K562 (cell line): ENCODE measurements around the gene USH1G. TPM values are rescaled to one million over a fixed set of nuclear protein-coding genes. Genes with fewer than 3 reads are reported as not detected.

Experiments
- ATAC-seq: fragments of 200-7000 bp; cut with Tn5 transposase; 3 replicates; pipeline ENCODE4 v1.9.1; 2020; ENCODE audit warnings: moderate library complexity
- BruUV-seq: library from RNA; stranded (reverse); fragments of 400-500 nt; replicated peaks from 2 replicates; lab custom pipeline; 2021; lab: Mats Ljungman, UMichigan
- CTCF ChIA-PET: fragments of 300-600 bp; formaldehyde crosslinking; extraction: SDS; loops from one replicate; lab custom pipeline; 2021; ENCODE audit warnings: low intra/inter-chr PET ratio; lab: Yijun Ruan, JAX
- POLR2A ChIA-PET: fragments of 300-600, 350-650 bp; sonication (Branson Sonifier 250); formaldehyde crosslinking; extraction: SDS; loops from one replicate; lab custom pipeline; 2021; ENCODE audit warnings: antibody characterized with exemption, inconsistent platforms; lab: Yijun Ruan, JAX
- DNase-seq, 4 experiments: peaks; one replicate each; pipeline versions ENCODE4 v3.0.0 to v3.0.0-alpha.2; 2011 to 2018; ENCODE audit warnings: low spot score in 3 of 4, mixed read lengths in 3 of 4; ENCODE audit errors: extremely low read depth in 1 of 4
- FAIRE-seq: peaks from 2 replicates; lab custom pipeline; 2011; peaks lifted over from hg19 to GRCh38; lab: Jason Lieb, UNC
- H2AFZ ChIP-seq: 2 replicates; pipeline ENCODE4 v1.6.0; 2011; ENCODE audit warnings: low read depth, low read length, control low read depth, inconsistent platforms
- H3K27ac ChIP-seq: fragments of 200-600 bp; 3 replicates; pipeline ENCODE4 v1.8.0; 2011; ENCODE audit warnings: low read depth, mild to moderate bottlenecking, control low read depth, inconsistent platforms, low read length, moderate library complexity, mixed read lengths; ENCODE audit errors: extremely low read depth
- H3K27me3 ChIP-seq, 2 experiments: fragments of 300-600 bp in 1 of 2; 2 replicates in 1 of 2; 3 replicates in 1 of 2; pipeline versions ENCODE4 v1.6.0 to v1.8.0; 2011; ENCODE audit warnings: inconsistent platforms in 2 of 2, low read length in 2 of 2, mild to moderate bottlenecking in 1 of 2, mixed read lengths in 1 of 2, moderate library complexity in 1 of 2; ENCODE audit not compliant: control insufficient read depth in 2 of 2, insufficient read depth in 2 of 2
- H3K36me3 ChIP-seq: fragments of 300-600 bp; 3 replicates; pipeline ENCODE4 v1.8.0; 2011; ENCODE audit warnings: mild to moderate bottlenecking, low read length, inconsistent platforms; ENCODE audit not compliant: control insufficient read depth, insufficient read depth
- H3K4me1 ChIP-seq, 2 experiments: fragments of 200-600 bp in 1 of 2; replicated peaks in 1 of 2; 2 replicates in 1 of 2; 3 replicates in 1 of 2; pipeline versions ENCODE4 v1.5.1 to v1.8.0; 2011; ENCODE audit warnings: inconsistent platforms in 2 of 2, low read length in 2 of 2, mild to moderate bottlenecking in 1 of 2, mixed read lengths in 1 of 2, moderate library complexity in 1 of 2; ENCODE audit not compliant: control insufficient read depth in 2 of 2, insufficient read depth in 2 of 2
- H3K4me2 ChIP-seq: 2 replicates; pipeline ENCODE4 v1.6.1; 2011; ENCODE audit warnings: low read length, control low read depth, inconsistent platforms, mixed read lengths; ENCODE audit not compliant: insufficient read depth
- H3K4me3 ChIP-seq: fragments of 200-600 bp; sonication (generic), shearing (Covaris generic); 2 replicates; pipeline ENCODE4 v1.5.1; 2016; ENCODE audit warnings: control low read depth, inconsistent platforms
- H3K79me2 ChIP-seq: fragments of 200-600 bp; 3 replicates; pipeline ENCODE4 v1.8.0; 2011; ENCODE audit warnings: low read length, inconsistent platforms; ENCODE audit not compliant: control insufficient read depth, insufficient read depth
- H3K9ac ChIP-seq, 2 experiments: 2 replicates each; pipeline versions ENCODE4 v1.6.0 to v1.6.1; 2011; ENCODE audit warnings: low read depth in 2 of 2, low read length in 2 of 2, control low read depth in 1 of 2, inconsistent platforms in 1 of 2, mild to moderate bottlenecking in 1 of 2, mixed read lengths in 1 of 2; ENCODE audit not compliant: insufficient read depth in 1 of 2
- H3K9me1 ChIP-seq: one replicate; pipeline ENCODE4 v1.6.0; 2011; ENCODE audit warnings: inconsistent platforms, mild to moderate bottlenecking, low read length, moderate library complexity; ENCODE audit not compliant: control insufficient read depth, insufficient read depth
- H3K9me3 ChIP-seq: replicated peaks from 2 replicates; pipeline ENCODE4 v1.5.1; 2011; ENCODE audit warnings: low read depth, low read length, inconsistent platforms; ENCODE audit not compliant: control insufficient read depth, insufficient read depth
- H4K20me1 ChIP-seq: replicated peaks from 2 replicates; pipeline ENCODE4 v1.6.1; 2011; ENCODE audit warnings: low read length, inconsistent platforms, mixed read lengths; ENCODE audit not compliant: control insufficient read depth, insufficient read depth
- CHD4 ChIP-seq: fragments of 200-600 bp; sonication (generic); IDR thresholded peaks from 3 replicates; pipeline ENCODE4 v1.6.1; 2012; ENCODE audit warnings: low read depth, mild to moderate bottlenecking, mixed read lengths, low read length, inconsistent platforms; ENCODE audit not compliant: insufficient read depth, insufficient replicate concordance, poor library complexity, severe bottlenecking
- HCFC1 ChIP-seq: IDR thresholded peaks from 2 replicates; pipeline ENCODE4 v1.6.1; 2012; ENCODE audit warnings: low read depth, low read length, improper control_type of control experiment
- SMC3 ChIP-seq: conservative IDR thresholded peaks from 2 replicates; pipeline ENCODE4 v1.6.1; 2011; ENCODE audit warnings: low read depth, low read length, improper control_type of control experiment; ENCODE audit not compliant: insufficient read depth
- SRSF3 ChIP-seq: fragments of 200-400 bp; formaldehyde crosslinking; IDR thresholded peaks from 2 replicates; pipeline ENCODE4 v1.6.1; 2016; ENCODE audit warnings: mild to moderate bottlenecking, low read length, moderate library complexity; ENCODE audit not compliant: insufficient read depth
- STAT5A ChIP-seq: IDR thresholded peaks from 2 replicates; pipeline ENCODE4 v1.6.1; 2012; ENCODE audit warnings: low read length, inconsistent platforms, borderline replicate concordance
- TCF3 ChIP-seq: sonication (generic); formaldehyde crosslinking; IDR thresholded peaks from 2 replicates; pipeline ENCODE4 v1.4.0; 2020; ENCODE audit warnings: mild to moderate bottlenecking, missing genetic modification reagents
- ZNF354B ChIP-seq: fragments of 250-450 bp; sonication (Bioruptor Pico); IDR thresholded peaks from 2 replicates; pipeline ENCODE4 v1.4.0; 2020
- ZNF507 ChIP-seq: conservative IDR thresholded peaks from 2 replicates; pipeline ENCODE4 v1.6.1; 2017; ENCODE audit warnings: missing genetic modification characterization, missing compliant biosample characterization
- WGBS: fragments of 100-300 bp; shearing (Covaris generic); methylation state at CpG from one replicate; pipeline ENCODE4 v1.1.6; 2016; ENCODE audit warnings: low coverage, mixed read lengths; ENCODE audit not compliant: insufficient coverage; ENCODE audit errors: missing lambda C conversion rate; 5-methylcytosine and 5-hydroxymethylcytosine counted together
- in situ Hi-C: fragments of 300-500 bp; cut with MboI; formaldehyde crosslinking; loops from 4 replicates; pipeline ENCODE4 v1.15.0; 2018; ENCODE audit warnings: inconsistent platforms, mixed read lengths
- intact Hi-C: fragments of 100-400 bp; cut with micrococcal nuclease; formaldehyde crosslinking; loops from 2 replicates; pipeline ENCODE4 v1.14.2; 2022
- polyA plus RNA-seq, 8 experiments: library from polyadenylated mRNA; depleted of rRNA in 4 of 8; stranded (reverse) in 5 of 8; unstranded in 3 of 8; fragments of >200 nt; fragmentation: Nextera tagmentation in 2 of 8; fragmentation: Illumina TruSeq in 1 of 8; extraction: Ambion mirVana in 2 of 8; extraction: Trizol in 1 of 8; gene quantifications; 2 replicates each; pipeline versions ENCODE4 v1.2.1 to v1.2.3, GENCODE V29; 2011 to 2014; ENCODE audit warnings: inconsistent platforms in 1 of 8, missing spikeins in 1 of 8
- total RNA-seq, 7 experiments: library from RNA; depleted of rRNA in 6 of 7; stranded (reverse); fragments of >200 nt in 6 of 7; fragmentation: Illumina TruSeq in 2 of 7; extraction: Trizol in 2 of 7; gene quantifications; 2 replicates each; pipeline versions ENCODE4 v1.2.1 to v1.2.3, GENCODE V29; 2011 to 2021; ENCODE audit warnings: low replicate concordance in 1 of 7
- TF ChIP-seq, protein P1 (sequence below): fragments of 450-650 bp; formaldehyde crosslinking; IDR thresholded peaks from 2 replicates; pipeline ENCODE4 v1.4.0; 2020; ENCODE audit warnings: mild to moderate bottlenecking, moderate library complexity
- TF ChIP-seq, protein P2 (sequence below): sonication (generic); formaldehyde crosslinking; IDR thresholded peaks from 2 replicates; pipeline ENCODE4 v1.8.0; 2022; ENCODE audit warnings: mild to moderate bottlenecking, missing genetic modification reagents
- TF ChIP-seq, protein P3 (sequence below): fragments of 450-650 bp; IDR thresholded peaks from 2 replicates; pipeline ENCODE4 v1.6.1; 2016; ENCODE audit warnings: borderline replicate concordance

USH1G gene
- total and polyA plus RNA-seq, 9 of the 15 experiments (the other 6 are each of a cell fraction or from before 2014, with no cell fraction given): 0.22 to 1.00 (median 0.64) TPM; not detected in 2

DNA sequence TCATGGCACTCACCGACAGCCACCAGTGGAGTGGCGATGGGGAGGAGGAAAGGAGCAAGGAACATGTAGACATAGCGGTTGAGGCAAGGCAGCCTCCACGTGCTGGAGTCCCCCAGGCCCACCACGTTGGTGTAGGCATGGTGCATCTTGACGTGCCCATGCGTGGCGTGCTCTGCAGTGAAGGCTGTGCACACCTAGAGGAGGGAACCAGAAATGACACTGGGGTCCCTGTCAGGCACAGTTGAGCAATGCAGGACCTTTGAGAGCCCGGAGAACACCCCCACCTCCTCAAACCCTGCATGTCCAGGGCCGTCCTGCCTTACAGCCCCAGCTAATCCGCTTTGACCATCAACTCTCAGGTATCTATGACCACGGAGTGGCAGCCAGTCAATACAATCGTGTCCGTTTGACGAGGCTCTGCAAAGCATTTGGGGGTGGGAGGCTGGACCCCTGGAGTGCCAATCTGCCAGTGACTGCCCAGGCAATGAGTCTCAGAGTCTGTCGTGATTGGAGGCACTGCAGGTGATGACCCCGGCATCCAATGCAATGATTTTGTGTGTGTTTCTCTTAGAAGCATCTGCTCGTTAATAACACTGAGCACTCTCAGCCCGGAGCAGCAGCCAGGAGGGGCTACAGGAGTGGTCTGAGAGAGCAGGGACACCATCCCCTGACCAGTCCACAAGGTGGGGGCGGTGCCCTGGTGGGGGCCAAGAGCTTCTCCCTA, 40.4 kb downstream of the USH1G start (continued):
- TF ChIP-seq, protein P1, sequence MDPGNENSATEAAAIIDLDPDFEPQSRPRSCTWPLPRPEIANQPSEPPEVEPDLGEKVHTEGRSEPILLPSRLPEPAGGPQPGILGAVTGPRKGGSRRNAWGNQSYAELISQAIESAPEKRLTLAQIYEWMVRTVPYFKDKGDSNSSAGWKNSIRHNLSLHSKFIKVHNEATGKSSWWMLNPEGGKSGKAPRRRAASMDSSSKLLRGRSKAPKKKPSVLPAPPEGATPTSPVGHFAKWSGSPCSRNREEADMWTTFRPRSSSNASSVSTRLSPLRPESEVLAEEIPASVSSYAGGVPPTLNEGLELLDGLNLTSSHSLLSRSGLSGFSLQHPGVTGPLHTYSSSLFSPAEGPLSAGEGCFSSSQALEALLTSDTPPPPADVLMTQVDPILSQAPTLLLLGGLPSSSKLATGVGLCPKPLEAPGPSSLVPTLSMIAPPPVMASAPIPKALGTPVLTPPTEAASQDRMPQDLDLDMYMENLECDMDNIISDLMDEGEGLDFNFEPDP (CRISPR knock-in tag): no peak
- TF ChIP-seq HCFC1: no peak
- TF ChIP-seq, all 486 proteins: peak for 0

DNA sequence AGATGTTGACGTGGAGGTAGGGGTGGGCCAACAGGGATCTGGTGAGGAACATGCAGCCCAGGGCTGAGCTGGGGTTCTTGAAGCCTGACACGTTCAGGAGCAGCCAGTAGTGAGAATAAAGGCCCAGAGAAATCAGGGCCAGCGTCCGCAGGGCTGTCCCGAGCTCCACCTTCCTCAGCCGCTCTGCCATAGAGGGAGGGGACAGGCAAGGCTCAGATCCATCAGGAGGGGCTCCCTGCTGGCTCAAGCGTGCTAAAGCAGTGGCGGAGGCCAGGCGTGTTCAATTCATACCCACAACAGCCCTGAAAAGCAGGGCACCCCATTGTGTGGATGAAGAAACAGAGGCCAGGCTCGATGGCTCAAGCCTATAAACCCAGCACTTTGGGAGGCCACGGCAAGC, 42.0 kb downstream of the USH1G start:
- TF ChIP-seq ZNF354B (CRISPR knock-in tag) (no peak), SMC3 (no peak), STAT5A (no peak), SRSF3 (no peak), TCF3 (no peak), ZNF507 (tag) (no peak), CHD4 (no peak)
- TF ChIP-seq, protein P2, sequence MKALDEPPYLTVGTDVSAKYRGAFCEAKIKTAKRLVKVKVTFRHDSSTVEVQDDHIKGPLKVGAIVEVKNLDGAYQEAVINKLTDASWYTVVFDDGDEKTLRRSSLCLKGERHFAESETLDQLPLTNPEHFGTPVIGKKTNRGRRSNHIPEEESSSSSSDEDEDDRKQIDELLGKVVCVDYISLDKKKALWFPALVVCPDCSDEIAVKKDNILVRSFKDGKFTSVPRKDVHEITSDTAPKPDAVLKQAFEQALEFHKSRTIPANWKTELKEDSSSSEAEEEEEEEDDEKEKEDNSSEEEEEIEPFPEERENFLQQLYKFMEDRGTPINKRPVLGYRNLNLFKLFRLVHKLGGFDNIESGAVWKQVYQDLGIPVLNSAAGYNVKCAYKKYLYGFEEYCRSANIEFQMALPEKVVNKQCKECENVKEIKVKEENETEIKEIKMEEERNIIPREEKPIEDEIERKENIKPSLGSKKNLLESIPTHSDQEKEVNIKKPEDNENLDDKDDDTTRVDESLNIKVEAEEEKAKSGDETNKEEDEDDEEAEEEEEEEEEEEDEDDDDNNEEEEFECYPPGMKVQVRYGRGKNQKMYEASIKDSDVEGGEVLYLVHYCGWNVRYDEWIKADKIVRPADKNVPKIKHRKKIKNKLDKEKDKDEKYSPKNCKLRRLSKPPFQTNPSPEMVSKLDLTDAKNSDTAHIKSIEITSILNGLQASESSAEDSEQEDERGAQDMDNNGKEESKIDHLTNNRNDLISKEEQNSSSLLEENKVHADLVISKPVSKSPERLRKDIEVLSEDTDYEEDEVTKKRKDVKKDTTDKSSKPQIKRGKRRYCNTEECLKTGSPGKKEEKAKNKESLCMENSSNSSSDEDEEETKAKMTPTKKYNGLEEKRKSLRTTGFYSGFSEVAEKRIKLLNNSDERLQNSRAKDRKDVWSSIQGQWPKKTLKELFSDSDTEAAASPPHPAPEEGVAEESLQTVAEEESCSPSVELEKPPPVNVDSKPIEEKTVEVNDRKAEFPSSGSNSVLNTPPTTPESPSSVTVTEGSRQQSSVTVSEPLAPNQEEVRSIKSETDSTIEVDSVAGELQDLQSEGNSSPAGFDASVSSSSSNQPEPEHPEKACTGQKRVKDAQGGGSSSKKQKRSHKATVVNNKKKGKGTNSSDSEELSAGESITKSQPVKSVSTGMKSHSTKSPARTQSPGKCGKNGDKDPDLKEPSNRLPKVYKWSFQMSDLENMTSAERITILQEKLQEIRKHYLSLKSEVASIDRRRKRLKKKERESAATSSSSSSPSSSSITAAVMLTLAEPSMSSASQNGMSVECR (CRISPR knock-in tag): no peak
- TF ChIP-seq, protein P3, sequence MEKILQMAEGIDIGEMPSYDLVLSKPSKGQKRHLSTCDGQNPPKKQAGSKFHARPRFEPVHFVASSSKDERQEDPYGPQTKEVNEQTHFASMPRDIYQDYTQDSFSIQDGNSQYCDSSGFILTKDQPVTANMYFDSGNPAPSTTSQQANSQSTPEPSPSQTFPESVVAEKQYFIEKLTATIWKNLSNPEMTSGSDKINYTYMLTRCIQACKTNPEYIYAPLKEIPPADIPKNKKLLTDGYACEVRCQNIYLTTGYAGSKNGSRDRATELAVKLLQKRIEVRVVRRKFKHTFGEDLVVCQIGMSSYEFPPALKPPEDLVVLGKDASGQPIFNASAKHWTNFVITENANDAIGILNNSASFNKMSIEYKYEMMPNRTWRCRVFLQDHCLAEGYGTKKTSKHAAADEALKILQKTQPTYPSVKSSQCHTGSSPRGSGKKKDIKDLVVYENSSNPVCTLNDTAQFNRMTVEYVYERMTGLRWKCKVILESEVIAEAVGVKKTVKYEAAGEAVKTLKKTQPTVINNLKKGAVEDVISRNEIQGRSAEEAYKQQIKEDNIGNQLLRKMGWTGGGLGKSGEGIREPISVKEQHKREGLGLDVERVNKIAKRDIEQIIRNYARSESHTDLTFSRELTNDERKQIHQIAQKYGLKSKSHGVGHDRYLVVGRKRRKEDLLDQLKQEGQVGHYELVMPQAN: no peak
- TF ChIP-seq, all 486 proteins: peak for 0
- Histone ChIP-seq H3K4me2 (no peak overlapping the region), H3K79me2 (no peaks in the 10 kb centered on the region), H3K27ac (no peak overlapping the region), H3K9me3 (no peaks in the 10 kb centered on the region), H2AFZ (no peak overlapping the region), H4K20me1 (no peaks in the 10 kb centered on the region), H3K36me3 (no peaks in the 10 kb centered on the region), H3K4me1 (peaks cover 21 to 31% of the 10 kb centered on the region in 2 experiments), H3K9me1 (no peaks in the 10 kb centered on the region), H3K4me3 (no peak overlapping the region), H3K27me3 (no peaks in the 10 kb centered on the region), H3K9ac (peak overlapping the region in 1 of 2 experiments; percentile 71; a peak in 1 of 4 replicates)
- ChIA-PET POLR2A (interaction anchor here (0.6 to 1.7 kb wide), 5 partner anchors 8 to 734 kb away, joined by 3 to 7 read pairs (median 4); partner anchors contain the start of gene FDXR), CTCF (no interaction called here)
- in situ Hi-C loops: no loop called here
- FAIRE-seq (no peak), DNase-seq (no peak), ATAC-seq (no peak)
- WGBS: 45% methylated on average over 9 of the region's 11 CpGs
- no TSS peak for BruUV-seq
- intact Hi-C loops: no loop called here
